ENCODE measurements around the gene FARP1. TPM values are rescaled to one million over a fixed set of nuclear protein-coding genes. Genes with fewer than 3 reads are reported as not detected.
A peak's percentile ranks its signal among the peaks of the same experiment; 100 is the strongest.
"Not testable (repeated sequence)": the region's sequence is repeated elsewhere in the genome, so short reads cannot be mapped to it uniquely, and the experiment has no call there.

Gene FARP1
- total RNA-seq, 1 donor from 2014 or later = 128 TPM

GRCh38 chr13:98366959-98367358 is 224.1 kb downstream of the FARP1 start:
- no peak for DNase-seq (ENCODE audit: low read depth)
- H3K27ac ChIP-seq (ENCODE audit: low read depth, low read length) = no peak overlapping the region

GRCh38 chr13:98368019-98368418 is 225.1 kb downstream of the FARP1 start:
- no peaks in the 10 kb centered on the region for H3K27me3 Mint-ChIP-seq (ENCODE audit: low read depth, unreplicated experiment)
- no peak for TF ChIP-seq EZH2 (IDR thresholded peaks at IDR 0.05; ENCODE audit: insufficient read depth, low read length)
- TF ChIP-seq CTCF (IDR thresholded peaks at IDR 0.05; ENCODE audit: insufficient read depth, low read depth, low read length) = no peak
- H3K79me2 ChIP-seq (ENCODE audit: insufficient read depth, low read length) = peaks cover 7% of the 10 kb centered on the region
- no peaks in the 10 kb centered on the region for H3K9me3 ChIP-seq (ENCODE audit: insufficient read depth, low read depth, low read length)
- H3K4me3 Mint-ChIP-seq (ENCODE audit: unreplicated experiment) = no peak overlapping the region
- no peak overlapping the region for H3K4me3 ChIP-seq (ENCODE audit: insufficient read depth, low read depth, low read length)
- FAIRE-seq = no peak
- peak; percentile 83 for DNase-seq (ENCODE audit: low read depth)
- no peaks in the 10 kb centered on the region for H3K9me3 Mint-ChIP-seq (ENCODE audit: unreplicated experiment)
- H2AFZ ChIP-seq (ENCODE audit: low read depth, low read length) = no peak overlapping the region
- H3K9ac ChIP-seq (ENCODE audit: low read length) = no peak overlapping the region
- H3K4me2 ChIP-seq (ENCODE audit: low read length) = no peak overlapping the region
- no peak overlapping the region for H3K27ac ChIP-seq (ENCODE audit: low read depth, low read length)
- peaks cover 26% of the 10 kb centered on the region for H3K36me3 Mint-ChIP-seq (ENCODE audit: low read depth, unreplicated experiment)
- no peak overlapping the region for H3K27ac Mint-ChIP-seq (ENCODE audit: unreplicated experiment)
- H3K36me3 ChIP-seq (ENCODE audit: insufficient read depth, low read length) = peaks cover 5% of the 10 kb centered on the region
- no peaks in the 10 kb centered on the region for H3K27me3 ChIP-seq (ENCODE audit: insufficient read depth, low read length)
- H3K4me1 ChIP-seq (ENCODE audit: insufficient read depth, low read length) = peaks cover 16% of the 10 kb centered on the region
- peaks cover 27% of the 10 kb centered on the region for H4K20me1 ChIP-seq (ENCODE audit: insufficient read depth, low read length)
- H3K4me1 Mint-ChIP-seq (ENCODE audit: low read depth, unreplicated experiment) = peaks cover 32% of the 10 kb centered on the region

More at GRCh38 chr13:98366959-98367358, 224.1 kb downstream of the FARP1 start:
- Mint-ChIP-seq H3K27ac (ENCODE audit: unreplicated experiment) (no peak overlapping the region), H3K4me3 (ENCODE audit: unreplicated experiment) (no peak overlapping the region), H3K27me3 (ENCODE audit: low read depth, unreplicated experiment) (no peaks in the 10 kb centered on the region), H3K9me3 (ENCODE audit: unreplicated experiment) (no peaks in the 10 kb centered on the region), H3K36me3 (ENCODE audit: low read depth, unreplicated experiment) (peaks cover 28% of the 10 kb centered on the region), H3K4me1 (ENCODE audit: low read depth, unreplicated experiment) (peaks cover 27% of the 10 kb centered on the region)
- Histone ChIP-seq H2AFZ (ENCODE audit: low read depth, low read length) (no peak overlapping the region), H3K9me3 (ENCODE audit: insufficient read depth, low read depth, low read length) (no peaks in the 10 kb centered on the region), H3K4me3 (ENCODE audit: insufficient read depth, low read depth, low read length) (no peak overlapping the region), H3K4me2 (ENCODE audit: low read length) (no peak overlapping the region), H3K36me3 (ENCODE audit: insufficient read depth, low read length) (peaks cover 5% of the 10 kb centered on the region), H3K79me2 (ENCODE audit: insufficient read depth, low read length) (peaks cover 16% of the 10 kb centered on the region), H3K9ac (ENCODE audit: low read length) (no peak overlapping the region), H3K27me3 (ENCODE audit: insufficient read depth, low read length) (no peaks in the 10 kb centered on the region), H3K4me1 (ENCODE audit: insufficient read depth, low read length) (peaks cover 16% of the 10 kb centered on the region), H4K20me1 (ENCODE audit: insufficient read depth, low read length) (peaks cover 33% of the 10 kb centered on the region)
- TF ChIP-seq EZH2 (IDR thresholded peaks at IDR 0.05; ENCODE audit: insufficient read depth, low read length) (no peak), CTCF (IDR thresholded peaks at IDR 0.05; ENCODE audit: insufficient read depth, low read depth, low read length) (no peak)
- FAIRE-seq = no peak

GRCh38 chr13:98369520-98369919 is 226.6 kb downstream of the FARP1 start:
- not testable (repeated sequence) for H3K9ac ChIP-seq (ENCODE audit: low read length); H3K36me3 ChIP-seq (ENCODE audit: insufficient read depth, low read length); H3K4me3 ChIP-seq (ENCODE audit: insufficient read depth, low read depth, low read length); H3K4me3 Mint-ChIP-seq (ENCODE audit: unreplicated experiment); H3K27ac Mint-ChIP-seq (ENCODE audit: unreplicated experiment); H3K27me3 Mint-ChIP-seq (ENCODE audit: low read depth, unreplicated experiment); H3K4me2 ChIP-seq (ENCODE audit: low read length); H3K79me2 ChIP-seq (ENCODE audit: insufficient read depth, low read length); H3K9me3 Mint-ChIP-seq (ENCODE audit: unreplicated experiment); DNase-seq (ENCODE audit: low read depth); H3K27me3 ChIP-seq (ENCODE audit: insufficient read depth, low read length); FAIRE-seq; H3K27ac ChIP-seq (ENCODE audit: low read depth, low read length); H2AFZ ChIP-seq (ENCODE audit: low read depth, low read length); H3K9me3 ChIP-seq (ENCODE audit: insufficient read depth, low read depth, low read length)
- Histone ChIP-seq H4K20me1 (ENCODE audit: insufficient read depth, low read length) (peaks cover 23% of the 10 kb centered on the region), H3K4me1 (ENCODE audit: insufficient read depth, low read length) (peaks cover 16% of the 10 kb centered on the region)
- peaks cover 28% of the 10 kb centered on the region for H3K36me3 Mint-ChIP-seq (ENCODE audit: low read depth, unreplicated experiment)
- peaks cover 33% of the 10 kb centered on the region for H3K4me1 Mint-ChIP-seq (ENCODE audit: low read depth, unreplicated experiment)

All from astrocyte (in vitro differentiated cells and primary cell).